GM12878 (cell line): ENCODE results near the gene USP51. TPM values are rescaled to one million over a fixed set of nuclear protein-coding genes. Genes with fewer than 3 reads are reported as not detected.

Source experiments
- ATAC-seq: fragments of 200-7000 bp; cut with Tn5 transposase; 3 replicates; pipeline ENCODE4 v1.9.1; 2020; ENCODE audit warnings: mild to moderate bottlenecking, moderate library complexity
- BruUV-seq: library from RNA; stranded (reverse); fragments of 400-500 nt; replicated peaks from 2 replicates; lab custom pipeline; 2021; lab: Mats Ljungman, UMichigan
- CTCF ChIA-PET: fragments of 300-600 bp; sonication (Branson Sonifier 250); formaldehyde crosslinking; extraction: SDS; loops from one replicate; lab custom pipeline; 2021; ENCODE audit warnings: inconsistent platforms; lab: Yijun Ruan, JAX
- POLR2A ChIA-PET: fragments of 350-600 bp; formaldehyde crosslinking; extraction: SDS; loops from one replicate; lab custom pipeline; 2021; ENCODE audit warnings: inconsistent platforms; lab: Charles Lee
- RAD21 ChIA-PET: fragments of 300-600 bp; sonication (Branson Sonifier 250); formaldehyde crosslinking; loops from one replicate; lab custom pipeline; 2023; ENCODE audit warnings: antibody characterized with exemption; ENCODE audit not compliant: unreplicated experiment; lab: Charles Lee
- SMC1A ChIA-PET: fragments of 300-600 bp; sonication (Branson Sonifier 250); formaldehyde crosslinking; loops from one replicate; lab custom pipeline; 2023; ENCODE audit not compliant: unreplicated experiment, uncharacterized antibody; lab: Charles Lee
- DNase-seq: peaks from one replicate; pipeline ENCODE4 v3.0.0-alpha.2; 2011; ENCODE audit warnings: low read depth, low spot score
- FAIRE-seq: peaks from 3 replicates; lab custom pipeline; 2011; peaks lifted over from hg19 to GRCh38; lab: Jason Lieb, UNC
- H2AFZ ChIP-seq: 2 replicates; pipeline ENCODE4 v1.6.0; 2011; ENCODE audit warnings: low read depth, low read length, control low read depth; ENCODE audit not compliant: control insufficient read depth
- H3K27ac ChIP-seq: 2 replicates; pipeline ENCODE4 v1.5.1; 2011; ENCODE audit warnings: control low read depth; ENCODE audit not compliant: control insufficient read depth, insufficient read depth
- H3K27me3 ChIP-seq, 2 experiments: replicated peaks in 1 of 2; 2 replicates each; pipeline versions ENCODE4 v1.6.0 to v1.6.1; 2011; ENCODE audit warnings: low read length in 1 of 2; ENCODE audit not compliant: control insufficient read depth in 2 of 2, insufficient read depth in 2 of 2
- H3K36me3 ChIP-seq, 2 experiments: 2 replicates each; pipeline ENCODE4 v1.5.1; 2011; ENCODE audit warnings: low read length in 1 of 2; ENCODE audit not compliant: control insufficient read depth in 2 of 2, insufficient read depth in 2 of 2
- H3K4me1 ChIP-seq: 2 replicates; pipeline ENCODE4 v1.6.1; 2011; ENCODE audit warnings: mild to moderate bottlenecking, low read length, moderate library complexity, mixed read lengths; ENCODE audit not compliant: control insufficient read depth, insufficient read depth
- H3K4me2 ChIP-seq: 2 replicates; pipeline ENCODE4 v1.6.0; 2011; ENCODE audit warnings: control low read depth; ENCODE audit not compliant: control insufficient read depth, insufficient read depth
- H3K4me3 ChIP-seq: fragments of 200-600 bp; sonication (generic); 2 replicates; pipeline ENCODE4 v1.5.1; 2016
- H3K79me2 ChIP-seq: 2 replicates; pipeline ENCODE4 v1.6.0; 2011; ENCODE audit warnings: low read length; ENCODE audit not compliant: control insufficient read depth, insufficient read depth
- H3K9ac ChIP-seq: 2 replicates; pipeline ENCODE4 v1.8.0; 2011; ENCODE audit warnings: low read length, control low read depth, mixed read lengths; ENCODE audit not compliant: control insufficient read depth, insufficient read depth
- H3K9me3 ChIP-seq: replicated peaks from 3 replicates; pipeline ENCODE4 v1.5.1; 2011; ENCODE audit warnings: mild to moderate bottlenecking, low read length; ENCODE audit not compliant: control insufficient read depth, insufficient read depth
- H4K20me1 ChIP-seq: 2 replicates; pipeline ENCODE4 v1.6.0; 2011; ENCODE audit not compliant: control insufficient read depth, insufficient read depth
- ATF7 ChIP-seq: fragments of 450-650 bp; IDR thresholded peaks from 2 replicates; pipeline ENCODE4 v1.6.1; 2016; ENCODE audit warnings: low read depth, mild to moderate bottlenecking
- BHLHE40 ChIP-seq, 2 experiments: fragments of 450-650 bp in 1 of 2; IDR thresholded peaks; 2 replicates each; pipeline ENCODE4 v1.6.1; 2011 to 2017; ENCODE audit warnings: low read depth in 2 of 2, borderline replicate concordance in 1 of 2, improper control_type of control experiment in 1 of 2, low read length in 1 of 2, mild to moderate bottlenecking in 1 of 2
- BRCA1 ChIP-seq: IDR thresholded peaks from 2 replicates; pipeline ENCODE4 v1.6.1; 2011; ENCODE audit warnings: low read depth, low read length, improper control_type of control experiment
- CHD2 ChIP-seq: IDR thresholded peaks from 2 replicates; pipeline ENCODE4 v1.6.1; 2011; ENCODE audit warnings: low read depth, low read length, improper control_type of control experiment, borderline replicate concordance
- ETV6 ChIP-seq, 2 experiments: fragments of 450-650 bp in 1 of 2; IDR thresholded peaks in 1 of 2; conservative IDR thresholded peaks in 1 of 2; 2 replicates each; pipeline ENCODE4 v1.6.1; 2014; ENCODE audit warnings: antibody characterized with exemption in 1 of 2, borderline replicate concordance in 1 of 2, low read depth in 1 of 2, mild to moderate bottlenecking in 1 of 2, moderate library complexity in 1 of 2
- FOXK2 ChIP-seq: fragments of 450-650 bp; IDR thresholded peaks from 2 replicates; pipeline ENCODE4 v1.6.1; 2017; ENCODE audit warnings: mild to moderate bottlenecking, moderate library complexity
- GABPA ChIP-seq: IDR thresholded peaks from 2 replicates; pipeline ENCODE4 v1.6.1; 2014; ENCODE audit warnings: antibody characterized with exemption, low read depth, mild to moderate bottlenecking, inconsistent platforms
- MXI1 ChIP-seq: fragments of 150-350 bp; IDR thresholded peaks from 2 replicates; pipeline ENCODE4 v1.6.1; 2011; ENCODE audit warnings: low read depth, mild to moderate bottlenecking, inconsistent platforms, low read length, improper control_type of control experiment
- POLR2A ChIP-seq: IDR thresholded peaks from 2 replicates; pipeline ENCODE4 v1.6.1; 2011; ENCODE audit warnings: low read depth, mild to moderate bottlenecking, low read length
- POLR2AphosphoS5 ChIP-seq: IDR thresholded peaks from 2 replicates; pipeline ENCODE4 v1.6.1; 2011; ENCODE audit warnings: mild to moderate bottlenecking, low read length, inconsistent platforms
- RAD21 ChIP-seq: IDR thresholded peaks from 2 replicates; pipeline ENCODE4 v1.6.1; 2011; ENCODE audit warnings: mild to moderate bottlenecking, low read depth, low read length, moderate library complexity; ENCODE audit not compliant: insufficient read depth
- SMAD5 ChIP-seq: IDR thresholded peaks from 2 replicates; pipeline ENCODE4 v1.6.1; 2016; ENCODE audit warnings: antibody characterized with exemption, low read depth
- SPI1 ChIP-seq: IDR thresholded peaks from 2 replicates; pipeline ENCODE4 v1.6.1; 2011; ENCODE audit warnings: low read depth, mild to moderate bottlenecking, low read length, moderate library complexity, borderline replicate concordance; ENCODE audit not compliant: insufficient read depth
- TAF1 ChIP-seq: IDR thresholded peaks from 2 replicates; pipeline ENCODE4 v1.6.1; 2011; ENCODE audit warnings: mild to moderate bottlenecking, low read depth, low read length, borderline replicate concordance
- ZBED1 ChIP-seq: IDR thresholded peaks from 2 replicates; pipeline ENCODE4 v1.6.1; 2016; ENCODE audit warnings: borderline replicate concordance
- ZBTB40 ChIP-seq: fragments of 450-650 bp; IDR thresholded peaks from 2 replicates; pipeline ENCODE4 v1.6.1; 2016; ENCODE audit warnings: mild to moderate bottlenecking, moderate library complexity, borderline replicate concordance
- WGBS: methylation state at CpG from one replicate; pipeline ENCODE4 v1.1.6; 2016; ENCODE audit warnings: low lambda C conversion rate; ENCODE audit not compliant: insufficient replicate concordance, insufficient coverage; ENCODE audit errors: missing lambda C conversion rate; 5-methylcytosine and 5-hydroxymethylcytosine counted together
- in situ Hi-C: fragments of 300-500 bp; cut with MboI; formaldehyde crosslinking; loops from 9 replicates; pipeline ENCODE4 v1.14.3; 2018; ENCODE audit warnings: mixed read lengths
- intact Hi-C: fragments of 100-400 bp; cut with micrococcal nuclease; formaldehyde crosslinking; loops from one replicate; pipeline ENCODE4 v1.14.2; 2022; ENCODE audit not compliant: unreplicated experiment
- polyA plus RNA-seq, 11 experiments: library from polyadenylated mRNA; depleted of rRNA in 4 of 11; unstranded in 6 of 11; stranded (reverse) in 5 of 11; fragments of >200 nt; fragmentation: Nextera tagmentation in 4 of 11; fragmentation: Illumina TruSeq in 1 of 11; extraction: Ambion mirVana in 4 of 11; extraction: Trizol in 1 of 11; gene quantifications; 1 replicate in 1 of 11; 2 replicates in 10 of 11; pipeline versions ENCODE4 v1.2.1 to v1.2.3, GENCODE V29; 2011 to 2016; ENCODE audit warnings: inconsistent platforms in 2 of 11, missing spikeins in 2 of 11, low read depth in 1 of 11
- total RNA-seq, 4 experiments: library from RNA; depleted of rRNA in 3 of 4; stranded (reverse); fragments of >200 nt in 3 of 4; fragmentation: Illumina TruSeq in 1 of 4; extraction: Trizol in 1 of 4; gene quantifications; 2 replicates each; pipeline versions ENCODE4 v1.2.1 to v1.2.3, GENCODE V29; 2013 to 2021
- TF ChIP-seq, protein P1 (sequence below): fragments of 450-650 bp; IDR thresholded peaks from 2 replicates; pipeline ENCODE4 v1.6.1; 2016; ENCODE audit warnings: mild to moderate bottlenecking

The USP51 gene
- total and polyA plus RNA-seq, 10 of the 15 experiments (the other 5 are each of a cell fraction or from before 2014, with no cell fraction given) = 0.52 to 1.7 (median 1.2) TPM

- Histone ChIP-seq H3K4me2 (peak within 1 kb of the TSS; percentile 67), H4K20me1 (no peaks in the 10 kb centered on the region), H3K4me1 (no peaks in the 10 kb centered on the region), H3K79me2 (peaks cover 6% of the 10 kb centered on the region), H3K27me3 (no peaks in the 10 kb centered on the region), H3K9ac (peak within 1 kb of the TSS; percentile 77), H3K36me3 (no peaks in the 10 kb centered on the region), H3K4me3 (peak within 1 kb of the TSS; percentile 84), H3K27ac (peak within 1 kb of the TSS; percentile 55), H2AFZ (peak within 1 kb of the TSS; percentile 88), H3K9me3 (no peaks in the 10 kb centered on the region)
- 42% methylated on average over 43 of the region's 43 CpGs for WGBS
- SMC1A ChIA-PET = interaction anchor here (0.8 to 1.5 kb wide), 6 partner anchors 31 to 797 kb away, joined by 3 to 7 read pairs (median 3); partner anchors contain the start of gene RRAGB
- CTCF ChIA-PET = interaction anchor here (0.8 to 1.4 kb wide), 6 partner anchors 35 to 796 kb away, joined by 3 to 4 read pairs (median 3); partner anchors contain the start of gene RRAGB
- ATAC-seq (peak; percentile 98), DNase-seq (peak; percentile 55), FAIRE-seq (no peak)
- TSS peak; percentile 96 for BruUV-seq
- RAD21 ChIA-PET = interaction anchor here (1.2 to 1.4 kb wide), 4 partner anchors 34 to 1276 kb away, joined by 3 to 15 read pairs (median 3); partner anchors contain the start of gene NBDY
- POLR2A ChIA-PET = interaction anchor here (0.6 to 1.3 kb wide), 3 partner anchors 37 to 781 kb away, joined by 3 to 12 read pairs (median 4); partner anchors contain the start of genes RRAGB and USP51
- in situ Hi-C loops = no loop called here
- intact Hi-C loops = no loop called here
- TF ChIP-seq RAD21 (no peak), ZBTB40 (peak; percentile 72; the same call in 1 of the 2 replicates), ETV6 (conservative IDR thresholded peaks at IDR 0.05 in 1 of 2, IDR thresholded peaks at IDR 0.05 in 1 of 2; ENCODE audit: borderline replicate concordance in 1 of 2, low read depth in 1 of 2) (peak in 1 of 2 experiments; percentile 86; a peak in 2 of 4 replicates), MXI1 (no peak), TAF1 (peak; percentile 33; the same call in 1 of the 2 replicates), BRCA1 (no peak), POLR2A (peak; percentile 83), GABPA (peak; percentile 80), POLR2AphosphoS5 (peak; percentile 63; the same call in 1 of the 2 replicates), ZBED1 (no peak), SMAD5 (no peak; the same call in 1 of the 2 replicates), BHLHE40 (IDR thresholded peaks at IDR 0.05; ENCODE audit: borderline replicate concordance in 1 of 2, low read depth in 2 of 2, low read length in 1 of 2) (peak in 1 of 2 experiments; percentile 10; a peak in 2 of 4 replicates), ATF7 (0 out of 2 replicates have a peak, but pooled peaks have one; percentile 10), FOXK2 (no peak), SPI1 (peak; percentile 68; the same call in 1 of the 2 replicates), CHD2 (peak; percentile 75; the same call in 1 of the 2 replicates)
- TF ChIP-seq, protein P1, sequence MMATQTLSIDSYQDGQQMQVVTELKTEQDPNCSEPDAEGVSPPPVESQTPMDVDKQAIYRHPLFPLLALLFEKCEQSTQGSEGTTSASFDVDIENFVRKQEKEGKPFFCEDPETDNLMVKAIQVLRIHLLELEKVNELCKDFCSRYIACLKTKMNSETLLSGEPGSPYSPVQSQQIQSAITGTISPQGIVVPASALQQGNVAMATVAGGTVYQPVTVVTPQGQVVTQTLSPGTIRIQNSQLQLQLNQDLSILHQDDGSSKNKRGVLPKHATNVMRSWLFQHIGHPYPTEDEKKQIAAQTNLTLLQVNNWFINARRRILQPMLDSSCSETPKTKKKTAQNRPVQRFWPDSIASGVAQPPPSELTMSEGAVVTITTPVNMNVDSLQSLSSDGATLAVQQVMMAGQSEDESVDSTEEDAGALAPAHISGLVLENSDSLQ = 0 out of 2 replicates have a peak, but pooled peaks have one; percentile 68
Measured at GRCh38 chrX:55451990-55452832, 37.4 kb downstream of the USP51 start, which contains the start of gene MAGEH1. TSS of gene MAGEH1 (plus strand) at chrX:55452127. CDS start at chrX:55452375, 248 bp downstream.
